Fibroblast of skin of right quadriceps (primary cell): Measurements from ENCODE around the gene SRXN1.

Source experiments
- DNase-seq: peaks from one replicate; pipeline ENCODE4 v3.0.0-alpha.2; 2013

Gene SRXN1

GRCh38 chr20:602111-602970 lies 50.7 kb downstream of the SRXN1 start:
- no peak for DNase-seq

- DNase-seq, result no peak
Observed at GRCh38 chr20:600736-601135, 52.3 kb downstream of the SRXN1 start.

- DNase-seq, result no peak
Observed at GRCh38 chr20:600141-600540, 52.9 kb downstream of the SRXN1 start.

- DNase-seq, result no peak
Observed at GRCh38 chr20:598133-598850, 54.7 kb downstream of the SRXN1 start.

- DNase-seq, result no peak
Observed at GRCh38 chr20:597560-597959, 55.4 kb downstream of the SRXN1 start.
